HG02798 (cell line): ENCODE measurements around the gene BICC1.

ENCODE experiments used
- ATAC-seq: cut with Tn5 transposase; IDR thresholded peaks from one replicate; pipeline ENCODE4 v1.9.1; 2021; ENCODE audit warnings: mild to moderate bottlenecking; ENCODE audit not compliant: unreplicated experiment, poor library complexity

BICC1 gene

DNA sequence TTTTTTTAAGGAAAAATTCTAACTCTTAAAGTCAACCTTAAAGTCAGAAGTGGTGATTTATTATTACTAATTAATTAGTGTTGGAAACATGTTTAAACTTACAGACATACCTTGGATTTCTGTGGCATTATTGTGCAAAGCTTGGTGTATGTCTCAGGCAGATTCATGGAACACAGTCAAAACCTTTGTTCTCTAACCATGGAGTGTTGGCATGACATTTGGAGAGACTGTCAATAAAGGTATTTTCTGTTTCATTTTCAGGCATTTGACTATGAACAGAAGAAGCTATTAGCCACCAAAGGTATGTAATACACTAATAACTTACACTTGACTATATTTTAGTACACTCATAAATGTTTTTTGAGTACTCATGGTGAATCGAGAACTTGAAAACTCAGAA is 293.7 kb downstream of the BICC1 start:
- no peak for ATAC-seq

DNA sequence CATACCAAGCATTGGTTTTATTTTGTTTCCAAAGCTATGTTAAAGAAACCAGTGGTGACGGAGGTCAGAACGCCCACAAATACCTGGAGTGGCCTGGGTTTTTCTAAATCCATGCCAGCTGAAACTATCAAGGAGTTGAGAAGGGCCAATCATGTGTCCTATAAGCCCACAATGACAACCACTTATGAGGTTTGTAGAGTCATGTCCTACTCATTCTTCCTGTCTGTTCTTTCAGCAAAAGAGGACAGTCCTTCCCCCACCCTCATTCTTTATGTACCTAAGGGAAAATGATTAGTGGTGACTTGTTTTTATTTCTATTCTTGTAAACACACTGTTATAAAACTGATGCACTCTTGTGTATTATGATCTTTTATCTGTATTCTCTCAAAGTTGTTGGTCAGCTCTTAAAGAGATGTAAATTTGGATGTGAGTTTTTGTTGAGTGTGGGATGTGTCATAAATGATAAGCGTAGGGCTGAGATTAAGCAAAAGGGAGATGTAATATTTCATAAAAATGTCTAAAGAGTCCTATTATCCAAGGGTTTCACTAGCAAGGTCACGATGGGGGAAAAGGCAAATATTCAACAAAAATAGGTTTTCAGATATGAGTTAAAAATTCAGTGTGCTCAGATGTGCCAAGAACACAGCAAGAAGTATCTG is 294.4 kb downstream of the BICC1 start:
- ATAC-seq, result no peak

DNA sequence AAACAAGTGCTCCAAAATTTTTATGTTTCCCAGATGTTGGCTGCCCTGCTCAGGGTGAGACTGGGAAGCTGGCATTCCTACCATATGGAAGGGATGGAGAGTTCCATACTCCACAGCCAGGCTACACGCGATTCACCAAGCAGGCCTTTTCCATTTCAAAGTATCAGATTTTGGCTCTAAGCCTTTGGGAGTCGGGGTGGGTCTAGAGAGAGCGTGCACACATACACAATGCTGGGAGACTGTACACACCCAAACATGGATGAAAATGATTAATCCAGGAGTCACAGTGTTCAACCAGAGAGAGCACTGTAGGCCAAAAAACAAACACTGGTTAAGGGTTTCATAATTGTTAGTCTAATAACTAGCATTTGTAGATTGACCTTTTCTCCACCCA is 295.0 kb downstream of the BICC1 start:
- ATAC-seq, result no peak

DNA sequence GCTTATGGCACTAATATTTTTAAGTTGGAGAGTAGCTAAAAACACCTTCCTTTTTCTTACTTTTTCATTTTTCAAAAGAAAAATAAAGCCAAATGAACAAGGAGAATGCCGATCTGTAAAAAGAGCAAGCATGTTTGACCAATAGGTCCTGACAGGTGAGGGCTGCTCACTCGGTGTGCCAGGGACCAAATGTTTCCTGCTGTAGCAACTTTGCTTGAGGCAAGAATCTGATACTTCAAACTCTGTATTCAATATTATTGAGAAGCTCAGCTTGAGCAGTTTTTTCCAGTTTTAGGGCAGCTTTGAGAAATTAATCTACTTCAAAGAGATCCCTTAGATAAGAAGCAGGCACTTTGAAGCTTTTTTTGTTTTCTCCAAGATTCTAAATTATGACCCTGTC is 298.1 kb downstream of the BICC1 start:
- ATAC-seq, result no peak

DNA sequence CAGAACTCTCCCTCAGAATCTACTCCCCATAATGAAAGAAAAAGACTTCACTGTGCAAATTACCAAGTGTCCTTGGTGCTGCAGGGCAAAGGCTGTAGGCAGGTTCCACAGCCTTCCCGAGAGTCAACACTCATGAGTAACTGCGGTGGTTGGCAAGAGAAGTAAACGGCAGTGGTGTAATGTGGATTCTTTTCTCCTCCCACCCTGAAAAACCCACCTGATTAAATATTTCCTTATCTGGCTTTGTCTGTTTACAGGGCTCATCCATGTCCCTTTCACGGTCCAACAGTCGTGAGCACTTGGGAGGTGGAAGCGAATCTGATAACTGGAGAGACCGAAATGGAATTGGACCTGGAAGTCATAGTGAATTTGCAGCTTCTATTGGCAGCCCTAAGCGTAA is 300.9 kb downstream of the BICC1 start:
- ATAC-seq, result no peak

DNA sequence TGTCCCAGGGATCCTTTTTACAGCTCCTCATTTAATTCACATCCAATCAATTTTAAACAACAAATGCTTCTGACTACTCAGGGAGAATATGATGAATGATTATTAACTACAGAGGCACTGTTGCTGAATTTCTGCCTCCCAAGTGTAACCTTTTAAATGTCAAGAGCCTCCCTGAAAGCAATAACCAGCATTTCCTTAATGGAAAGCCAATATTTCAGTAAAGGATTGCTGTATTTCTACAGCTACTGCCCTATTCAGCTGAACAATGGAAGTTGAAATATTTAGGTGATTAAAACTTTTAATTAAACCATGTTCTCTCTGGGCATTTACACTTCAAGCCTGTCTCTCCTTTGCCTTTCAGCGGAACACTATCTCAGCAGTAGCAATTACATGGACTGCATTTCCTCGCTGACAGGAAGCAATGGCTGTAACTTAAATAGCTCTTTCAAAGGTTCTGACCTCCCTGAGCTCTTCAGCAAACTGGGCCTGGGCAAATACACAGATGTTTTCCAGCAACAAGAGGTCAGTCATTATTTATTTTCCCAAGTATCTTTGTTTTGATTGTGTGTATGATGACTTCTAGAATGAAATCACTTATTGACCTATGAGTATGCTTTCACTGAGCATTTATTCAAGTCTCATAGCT is 304.7 kb downstream of the BICC1 start:
- ATAC-seq, result no peak

DNA sequence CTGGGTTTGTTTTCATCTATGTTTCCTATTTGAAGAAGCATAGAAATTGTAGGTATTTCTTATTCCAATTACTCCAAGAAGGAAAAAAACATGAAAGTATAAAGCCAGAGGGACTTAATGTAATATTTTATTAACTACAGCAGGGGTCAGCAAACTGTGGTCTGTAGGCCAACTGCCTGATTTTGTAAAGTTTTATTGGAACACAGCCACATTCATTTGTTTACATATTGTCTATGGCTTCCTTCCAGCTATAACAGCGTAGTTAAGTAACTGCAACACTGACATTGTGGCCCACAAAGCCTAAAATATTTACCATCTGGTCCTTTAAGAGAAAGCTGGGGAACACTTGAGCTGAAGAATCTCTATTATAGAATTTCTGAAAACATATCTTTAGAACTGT is 306.2 kb downstream of the BICC1 start:
- no peak for ATAC-seq

DNA sequence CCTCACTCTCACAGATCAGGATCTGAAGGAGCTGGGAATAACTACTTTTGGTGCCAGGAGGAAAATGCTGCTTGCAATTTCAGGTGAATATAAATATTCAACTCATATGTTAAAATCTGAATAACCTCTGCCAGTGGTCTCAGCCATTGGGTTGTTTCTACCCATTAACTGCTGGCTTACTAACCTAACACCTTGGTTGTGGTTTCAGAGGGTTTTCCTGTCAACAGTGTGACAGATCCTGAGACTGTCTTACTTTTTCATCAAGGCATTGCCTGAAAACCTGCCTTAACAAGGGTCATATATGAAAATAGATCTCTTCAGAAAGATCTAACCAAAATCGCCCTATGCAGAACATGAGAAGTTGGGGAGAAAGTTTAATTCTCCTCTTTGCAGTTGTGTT is 307.7 kb downstream of the BICC1 start:
- ATAC-seq, result no peak

DNA sequence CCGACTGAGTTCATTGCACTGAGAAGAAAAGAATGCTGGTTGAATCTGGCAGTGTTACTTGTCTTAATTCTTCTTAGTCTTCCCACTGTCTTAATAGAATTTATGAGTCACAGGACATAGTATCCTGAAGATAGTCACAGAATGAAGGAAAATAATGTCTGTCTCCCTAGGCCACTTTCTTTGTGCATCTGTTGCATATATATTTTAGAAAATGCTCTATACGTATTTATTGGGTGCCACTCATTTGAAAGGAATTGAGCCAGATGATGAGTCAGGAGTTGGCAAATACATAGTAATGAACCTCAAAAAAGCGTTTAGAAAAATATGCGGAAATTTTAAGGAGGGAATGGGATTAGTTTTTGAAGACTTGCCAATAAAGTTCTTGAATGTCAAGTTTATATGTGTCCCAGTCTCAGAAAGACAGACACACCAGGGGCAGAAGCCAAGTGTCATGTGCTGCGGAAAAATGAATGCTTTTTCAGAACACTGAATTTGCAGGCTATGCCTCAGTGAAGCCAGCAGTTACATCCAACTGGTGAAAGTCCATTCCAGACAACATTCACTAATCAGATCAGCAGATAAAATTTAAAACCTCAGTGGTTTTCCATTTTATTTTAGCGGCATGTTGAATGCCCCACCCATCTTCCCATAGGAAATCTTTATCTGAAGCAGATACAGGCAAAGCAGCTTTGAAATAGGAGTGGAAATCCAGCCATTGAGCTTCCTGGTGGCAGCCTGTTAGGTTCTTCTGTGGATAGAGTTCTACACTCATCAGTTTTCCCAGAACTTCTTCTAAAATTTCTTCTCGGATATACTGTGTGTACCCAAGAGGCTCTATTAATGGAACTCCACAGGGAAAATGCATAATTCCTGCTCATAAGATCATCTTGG is 308.4 kb downstream of the BICC1 start:
- no peak for ATAC-seq

DNA sequence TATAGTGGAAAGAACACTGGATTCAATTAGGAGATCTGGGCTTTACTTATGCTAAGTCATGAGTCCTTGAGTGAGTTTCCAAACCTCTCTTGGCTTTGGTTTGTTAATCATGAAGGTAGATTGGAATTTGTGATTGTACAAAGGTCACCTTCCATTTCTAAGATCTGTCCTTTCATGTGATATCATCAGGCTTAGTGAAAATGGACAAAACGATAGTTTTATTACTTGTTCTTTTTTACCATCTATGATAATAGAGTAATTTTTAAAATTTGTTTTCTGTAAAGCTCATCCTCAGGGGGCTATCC is 309.0 kb downstream of the BICC1 start:
- ATAC-seq, result no peak

DNA sequence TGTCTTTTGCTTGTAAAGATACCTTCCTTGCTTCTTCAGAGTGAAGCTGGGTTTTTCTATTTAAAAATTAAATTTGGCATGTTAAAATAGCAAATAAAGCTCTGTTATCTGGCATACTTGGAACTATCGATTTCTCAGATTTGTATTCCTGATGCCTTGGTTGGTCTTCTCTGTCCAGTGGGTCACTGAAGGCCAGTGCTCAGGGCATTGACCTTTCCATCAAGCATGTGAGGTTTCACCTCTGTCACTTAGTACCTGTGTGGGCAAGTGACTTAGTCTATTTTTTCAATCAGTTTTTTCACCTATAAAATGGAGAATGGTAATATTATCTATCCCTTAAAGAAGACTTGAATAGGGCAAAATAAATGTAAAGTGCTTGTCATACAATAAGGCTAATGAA is 311.3 kb downstream of the BICC1 start:
- no peak for ATAC-seq

DNA sequence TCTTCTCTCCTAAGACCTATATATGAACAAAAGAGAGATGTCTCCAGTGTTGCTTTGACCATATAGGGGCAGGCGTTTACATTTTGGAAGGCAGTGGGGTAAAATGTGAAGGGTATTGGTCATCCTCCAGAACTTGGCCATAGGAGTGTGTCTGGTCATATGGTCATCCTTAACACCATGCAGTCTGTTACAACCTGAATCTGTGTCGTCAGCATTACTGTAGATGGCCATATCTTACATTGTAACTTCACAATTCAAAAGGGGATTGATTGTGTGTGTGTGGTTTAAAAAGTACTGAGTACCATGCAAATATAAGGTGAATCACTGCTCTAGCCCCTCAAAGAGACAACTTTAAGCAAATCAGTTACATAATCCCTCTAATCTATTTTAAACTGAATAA is 311.7 kb downstream of the BICC1 start:
- ATAC-seq, result no peak

DNA sequence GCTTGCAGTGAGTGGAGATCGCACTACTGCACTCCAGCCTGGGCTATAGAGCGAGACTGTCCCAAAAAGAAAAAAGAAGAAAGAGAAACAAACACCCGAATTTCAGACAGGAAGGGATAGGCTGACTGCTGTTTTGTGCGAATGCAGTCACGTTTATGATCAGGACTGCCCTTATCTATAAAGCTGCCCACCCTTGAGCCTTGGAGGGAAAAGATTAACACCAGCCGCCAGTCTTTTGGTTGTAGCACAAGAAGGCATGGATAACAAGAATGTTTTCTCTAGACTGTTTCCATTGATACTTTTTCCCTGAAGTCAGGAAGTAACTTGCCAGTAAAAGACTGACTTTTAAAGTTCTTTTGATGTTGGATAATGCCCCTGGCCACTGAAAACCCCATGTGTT is 314.0 kb downstream of the BICC1 start:
- ATAC-seq, result no peak

DNA sequence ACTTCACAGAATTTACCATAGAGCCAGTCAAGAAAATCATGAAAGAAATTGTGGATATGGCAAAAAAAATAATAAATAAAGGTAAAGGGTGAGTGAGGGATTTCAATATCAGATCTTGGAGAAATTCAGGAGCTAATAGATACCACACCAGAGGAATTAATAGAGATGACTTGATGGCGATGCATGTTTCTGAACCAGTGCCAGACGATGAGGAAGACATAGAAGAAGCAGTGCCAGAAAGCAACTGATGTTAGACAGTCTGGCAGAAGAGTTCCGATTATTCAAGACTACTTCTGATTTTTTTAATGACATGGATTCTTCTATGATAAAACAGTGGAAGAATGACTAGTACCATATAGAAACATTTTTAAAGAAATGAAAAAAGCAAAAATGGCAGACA is 314.7 kb downstream of the BICC1 start:
- no peak for ATAC-seq

DNA sequence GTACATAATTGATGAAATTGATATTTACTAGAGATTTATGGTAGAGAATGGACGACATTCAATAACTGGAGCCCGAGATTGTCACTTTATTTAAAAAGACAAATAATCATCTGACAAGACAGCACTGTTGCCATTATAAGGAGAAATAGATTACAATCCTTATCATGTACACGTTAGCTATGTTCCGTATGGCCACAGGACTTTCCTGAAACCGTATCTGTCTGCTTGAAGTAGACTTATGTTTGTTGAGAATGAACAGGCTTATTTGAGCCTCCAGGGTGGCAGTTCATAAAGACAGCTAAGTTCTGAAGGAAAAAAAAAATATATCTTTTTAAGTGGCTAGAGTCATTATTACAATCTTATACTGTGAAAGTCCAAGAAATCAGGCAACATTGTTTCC is 317.2 kb downstream of the BICC1 start:
- no peak for ATAC-seq

DNA sequence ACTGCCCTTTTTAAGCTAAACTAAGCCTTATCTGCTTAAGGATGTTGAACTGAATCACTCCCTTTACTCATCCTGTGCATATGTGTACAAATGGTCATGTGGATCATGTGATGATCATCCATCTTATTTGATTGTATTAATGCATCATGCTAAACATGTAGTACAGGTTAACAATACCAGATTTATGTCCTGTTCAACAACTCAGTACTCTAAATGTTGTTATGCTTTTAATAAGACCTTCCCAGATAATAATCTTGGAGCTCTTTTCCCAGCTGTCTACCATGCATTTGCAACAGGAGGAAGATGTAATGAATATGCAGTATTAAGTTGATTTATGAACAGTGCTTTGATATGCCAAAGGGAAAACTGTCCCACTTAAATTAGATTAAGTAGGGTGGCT is 318.0 kb downstream of the BICC1 start:
- ATAC-seq, result no peak

DNA sequence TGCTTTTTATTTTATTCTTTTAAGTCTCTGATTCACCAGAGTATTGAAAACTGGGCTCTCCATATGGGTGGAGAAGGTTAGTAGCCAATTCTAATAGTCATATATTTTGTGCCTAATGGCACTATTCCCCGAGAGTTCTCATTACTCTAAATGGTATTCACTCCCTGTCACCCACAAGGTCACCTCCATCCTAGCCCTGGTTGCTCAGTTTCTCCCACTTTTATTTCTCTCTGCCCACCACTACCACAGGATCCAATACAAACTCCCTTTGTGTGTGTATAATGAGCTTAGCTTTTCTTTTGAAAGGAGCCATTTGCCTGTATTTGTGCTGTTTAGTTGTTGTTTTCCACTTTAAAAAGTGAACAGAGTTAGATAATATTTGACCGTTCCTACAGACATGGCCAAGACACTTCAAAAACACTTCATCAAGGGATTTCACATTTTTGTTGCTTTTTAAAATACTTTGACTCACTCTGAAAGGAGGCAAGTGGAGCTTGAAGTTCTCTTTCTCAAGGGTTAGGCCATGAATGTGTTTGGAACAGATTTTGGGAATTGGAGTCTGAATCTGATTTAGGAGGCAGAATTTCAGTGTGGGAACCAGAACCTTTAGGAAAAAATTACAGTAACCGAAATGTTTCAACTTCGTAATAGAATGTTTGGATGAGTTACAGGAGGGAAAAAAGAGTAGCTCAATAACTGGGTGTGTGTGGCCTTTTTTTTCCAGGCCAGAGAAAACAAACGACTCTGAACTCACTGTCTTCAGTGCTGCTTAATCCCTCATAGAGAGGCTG is 321.3 kb downstream of the BICC1 start:
- ATAC-seq, result no peak

DNA sequence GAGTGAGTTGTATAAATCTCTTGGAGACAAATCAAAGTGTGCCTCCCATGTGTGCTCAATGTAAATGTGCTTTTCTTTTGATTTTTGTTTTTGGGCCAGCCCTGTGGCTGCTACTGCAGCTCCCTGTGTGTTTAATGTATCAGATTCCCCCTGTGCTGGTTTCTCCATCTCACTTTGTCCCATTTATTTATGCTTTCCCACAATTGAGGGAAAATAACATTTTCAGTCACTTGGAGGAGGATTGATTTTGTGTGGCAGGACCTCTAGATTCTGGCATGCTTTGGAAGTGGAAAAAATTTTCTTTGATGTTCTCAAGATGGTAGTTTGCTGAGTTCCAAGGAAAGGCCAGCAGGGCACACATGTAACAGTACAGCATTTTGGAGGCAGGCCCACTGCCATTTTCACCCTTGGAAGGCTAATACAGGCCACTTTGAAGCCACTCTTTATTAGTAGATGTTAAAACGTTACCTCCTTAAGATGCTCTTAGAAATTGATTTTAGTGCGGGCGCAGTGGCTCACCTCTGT is 323.6 kb downstream of the BICC1 start:
- no peak for ATAC-seq

DNA sequence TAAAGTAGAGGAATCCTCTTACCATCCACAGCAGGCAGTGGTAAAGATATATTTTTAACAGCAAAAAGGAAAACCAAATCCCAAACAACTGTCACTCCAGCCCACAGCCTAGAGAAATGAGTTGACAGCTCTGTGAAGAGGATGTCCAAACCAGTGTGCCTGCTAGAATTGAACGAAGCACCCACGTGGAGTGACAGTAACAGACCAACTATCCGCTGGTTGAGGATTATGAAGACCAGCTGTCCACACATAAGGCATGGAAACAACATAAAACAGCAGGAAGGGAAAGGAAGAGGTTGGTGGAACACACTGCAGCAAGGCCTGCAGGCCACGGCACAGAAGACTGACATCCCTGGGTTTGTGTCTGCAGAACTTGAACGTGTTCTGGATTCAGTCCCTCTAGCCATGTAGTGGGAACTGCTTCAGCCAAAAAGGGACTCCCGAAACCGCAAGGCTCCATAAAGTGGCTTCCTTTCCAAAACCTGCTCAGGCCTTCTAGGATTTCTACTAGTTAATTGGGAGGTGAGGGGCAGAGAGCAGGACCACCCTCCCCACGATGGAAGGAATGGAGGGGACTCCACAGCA is 324.4 kb downstream of the BICC1 start:
- ATAC-seq, result no peak

DNA sequence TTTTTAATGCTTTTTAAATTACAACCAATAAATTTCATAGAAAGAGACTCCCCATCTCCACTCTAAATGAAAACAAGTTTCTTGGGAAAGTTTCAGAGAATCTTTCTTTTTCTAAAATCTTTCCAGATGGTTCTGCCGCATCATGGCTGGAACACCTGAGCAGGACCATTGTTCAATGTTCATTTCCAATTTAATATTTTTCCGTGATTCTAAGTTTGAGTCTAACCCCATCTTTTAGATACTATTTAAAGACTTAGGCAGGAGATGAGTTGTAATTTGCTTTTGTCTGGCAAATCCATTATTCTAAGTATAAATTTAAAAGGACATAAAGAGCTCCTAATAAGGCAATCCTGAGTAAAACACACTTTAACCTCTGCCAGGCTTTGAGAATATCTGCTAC is 325.2 kb downstream of the BICC1 start:
- no peak for ATAC-seq
